Psoas muscle (tissue), 8 donors: Measurements from ENCODE around the gene HDHD3. TPM values are rescaled to one million over a fixed set of nuclear protein-coding genes. Genes with fewer than 3 reads are reported as not detected.
"Not testable (repeated sequence)": the region's sequence is repeated elsewhere in the genome, so short reads cannot be mapped to it uniquely, and the experiment has no call there.

Experiments used
- ATAC-seq, 4 donors: fragments of 200-7000 bp; cut with Tn5 transposase; one replicate each; pipeline ENCODE4 v1.9.1; 2020; ENCODE audit warnings: moderate library complexity in 3 of 4, mild to moderate bottlenecking in 2 of 4
- DNase-seq, 2 donors: peaks; one replicate each; pipeline ENCODE4 v3.0.0-alpha.2; 2020
- H3K27ac ChIP-seq: fragments of 200-600 bp; one replicate; pipeline ENCODE4 v1.8.0; 2022
- H3K27me3 ChIP-seq, 3 donors: fragments of 200-600 bp in 1 of 3; one replicate each; pipeline versions ENCODE4 v1.6.1 to v1.8.0; 2013 to 2022; ENCODE audit warnings: low read length in 2 of 3, mild to moderate bottlenecking in 2 of 3, moderate library complexity in 1 of 3; ENCODE audit not compliant: insufficient read depth in 3 of 3
- H3K36me3 ChIP-seq, 2 donors: fragments of 200-600 bp in 1 of 2; one replicate each; pipeline versions ENCODE4 v1.6.1 to v1.8.0; 2013 to 2022; ENCODE audit warnings: low read depth in 1 of 2, mild to moderate bottlenecking in 1 of 2, moderate library complexity in 1 of 2; ENCODE audit not compliant: insufficient read depth in 1 of 2
- H3K4me1 ChIP-seq: fragments of 200-600 bp; one replicate; pipeline ENCODE4 v1.8.0; 2022
- H3K4me3 ChIP-seq: fragments of 200-600 bp; one replicate; pipeline ENCODE4 v1.8.0; 2022; ENCODE audit warnings: mild to moderate bottlenecking
- H3K9me3 ChIP-seq: fragments of 200-600 bp; one replicate; pipeline ENCODE4 v1.8.0; 2022
- WGBS, 3 donors: extraction: QIAGEN DNeasy Blood & Tissue Kit; methylation state at CpG; one replicate each; pipeline versions ENCODE4 v1.1.6 to v1.1.7; 2013; 5-methylcytosine and 5-hydroxymethylcytosine counted together
- intact Hi-C, 2 donors: fragments of 100-400 bp; cut with DNase I; formaldehyde crosslinking; loops; one replicate each; pipeline versions ENCODE4 v1.11.0 to v1.14.2; 2022
- polyA plus RNA-seq, 3 donors: library from polyadenylated mRNA; stranded (reverse); fragments of 200-250 nt; gene quantifications; one replicate each; pipeline ENCODE4 v1.2.3, GENCODE V29; 2013
- total RNA-seq, 4 donors: library from RNA; stranded (reverse); fragmentation: NEBNext Ultra II Directional in 2 of 4; extraction: Animal tissue kit (Norgen Biotek cat#: 25700) in 2 of 4; gene quantifications; one replicate each; pipeline versions ENCODE4 v1.2.1 to v1.2.4, GENCODE V29; 2021 to 2023
- TF ChIP-seq, protein P1 (sequence below): fragments of 200-600 bp; IDR thresholded peaks from one replicate; pipeline ENCODE4 v1.8.0; 2022; ENCODE audit warnings: antibody characterized with exemption
- donor health status: healthy with polysubstance abuse.
- donor health status: DM: no; HTN: no; CAD: no; lungs with moderate emphysema.
- donor health status: Bipolar disorder and iron deficiency.
- donor health status: healthy.
- donor health status: DM: yes; HTN: yes; CAD: no.
- donor health status: DM: no; HTN: no; CAD: no.
- donor health status: DM: no; HTN: no; CAD: no.
- donor health status: DM: yes; HTN: yes; CAD: no.

HDHD3 gene
- total and polyA plus RNA-seq, 7 donors, result 7.0 to 14.9 (median 9.8) TPM

DNA sequence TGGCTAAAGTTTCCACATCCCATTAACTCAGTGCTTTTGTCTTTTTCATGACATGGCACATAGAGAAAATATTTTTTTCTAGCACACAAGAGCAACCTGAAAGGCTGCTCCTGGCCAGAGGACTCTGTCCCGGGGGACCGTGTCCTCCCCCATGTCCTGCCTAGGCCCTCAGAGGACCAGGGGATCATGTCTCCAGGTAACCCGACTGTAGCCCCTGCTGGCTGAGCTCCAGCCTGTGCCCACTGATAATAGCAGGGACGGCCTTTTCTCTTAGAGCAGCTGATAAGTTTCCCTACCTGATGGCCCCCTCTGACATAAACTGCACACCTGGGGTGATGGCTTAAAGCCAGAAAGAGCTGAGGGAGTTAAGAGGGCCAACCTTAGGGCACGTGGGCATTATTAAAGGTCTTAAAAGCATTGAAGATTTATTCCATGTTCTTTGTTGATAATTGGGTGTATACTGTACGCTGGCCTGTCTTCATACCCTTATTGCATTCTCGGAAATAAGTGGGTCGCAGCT lies 5.9 kb downstream of the HDHD3 start:
- intact Hi-C loops, result no loop called here
- Histone ChIP-seq H3K36me3 (peaks cover 7 to 29% of the 10 kb centered on the region in 2 donors), H3K27ac (no peak overlapping the region), H3K27me3 (no peaks in the 10 kb centered on the region), H3K4me3 (no peak overlapping the region), H3K9me3 (no peaks in the 10 kb centered on the region), H3K4me1 (peaks cover 3% of the 10 kb centered on the region)
- DNase-seq (no peak), ATAC-seq (no peak)
- TF ChIP-seq, protein P1, sequence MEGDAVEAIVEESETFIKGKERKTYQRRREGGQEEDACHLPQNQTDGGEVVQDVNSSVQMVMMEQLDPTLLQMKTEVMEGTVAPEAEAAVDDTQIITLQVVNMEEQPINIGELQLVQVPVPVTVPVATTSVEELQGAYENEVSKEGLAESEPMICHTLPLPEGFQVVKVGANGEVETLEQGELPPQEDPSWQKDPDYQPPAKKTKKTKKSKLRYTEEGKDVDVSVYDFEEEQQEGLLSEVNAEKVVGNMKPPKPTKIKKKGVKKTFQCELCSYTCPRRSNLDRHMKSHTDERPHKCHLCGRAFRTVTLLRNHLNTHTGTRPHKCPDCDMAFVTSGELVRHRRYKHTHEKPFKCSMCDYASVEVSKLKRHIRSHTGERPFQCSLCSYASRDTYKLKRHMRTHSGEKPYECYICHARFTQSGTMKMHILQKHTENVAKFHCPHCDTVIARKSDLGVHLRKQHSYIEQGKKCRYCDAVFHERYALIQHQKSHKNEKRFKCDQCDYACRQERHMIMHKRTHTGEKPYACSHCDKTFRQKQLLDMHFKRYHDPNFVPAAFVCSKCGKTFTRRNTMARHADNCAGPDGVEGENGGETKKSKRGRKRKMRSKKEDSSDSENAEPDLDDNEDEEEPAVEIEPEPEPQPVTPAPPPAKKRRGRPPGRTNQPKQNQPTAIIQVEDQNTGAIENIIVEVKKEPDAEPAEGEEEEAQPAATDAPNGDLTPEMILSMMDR, result no peak
- 77 to 83% (median 80%) methylated on average over 8 of the region's 8 CpGs for WGBS, 3 donors

DNA sequence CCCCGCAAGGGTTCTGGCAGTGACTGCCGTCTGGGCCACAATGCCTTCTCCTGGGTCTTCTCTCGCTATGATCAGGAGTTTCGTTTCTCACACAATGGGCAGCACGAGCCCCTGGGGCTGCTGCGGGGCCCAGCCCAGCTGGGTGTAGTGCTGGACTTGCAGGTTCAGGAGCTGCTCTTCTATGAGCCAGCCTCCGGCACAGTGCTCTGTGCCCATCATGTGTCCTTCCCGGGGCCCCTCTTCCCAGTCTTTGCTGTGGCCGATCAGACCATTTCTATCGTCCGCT lies 7.0 kb downstream of the HDHD3 start:
- intact Hi-C loops, result no loop called here
- no peak for DNase-seq
- Histone ChIP-seq H3K9me3 (no peaks in the 10 kb centered on the region), H3K36me3 (peaks cover 7 to 23% of the 10 kb centered on the region in 2 donors), H3K27ac (no peak overlapping the region), H3K4me1 (no peaks in the 10 kb centered on the region), H3K4me3 (no peak overlapping the region), H3K27me3 (no peaks in the 10 kb centered on the region)
- TF ChIP-seq, protein P1, result no peak
- ATAC-seq, result no peak
- 54 to 59% (median 57%) methylated on average over 11 of the region's 11 CpGs for WGBS, 3 donors

DNA sequence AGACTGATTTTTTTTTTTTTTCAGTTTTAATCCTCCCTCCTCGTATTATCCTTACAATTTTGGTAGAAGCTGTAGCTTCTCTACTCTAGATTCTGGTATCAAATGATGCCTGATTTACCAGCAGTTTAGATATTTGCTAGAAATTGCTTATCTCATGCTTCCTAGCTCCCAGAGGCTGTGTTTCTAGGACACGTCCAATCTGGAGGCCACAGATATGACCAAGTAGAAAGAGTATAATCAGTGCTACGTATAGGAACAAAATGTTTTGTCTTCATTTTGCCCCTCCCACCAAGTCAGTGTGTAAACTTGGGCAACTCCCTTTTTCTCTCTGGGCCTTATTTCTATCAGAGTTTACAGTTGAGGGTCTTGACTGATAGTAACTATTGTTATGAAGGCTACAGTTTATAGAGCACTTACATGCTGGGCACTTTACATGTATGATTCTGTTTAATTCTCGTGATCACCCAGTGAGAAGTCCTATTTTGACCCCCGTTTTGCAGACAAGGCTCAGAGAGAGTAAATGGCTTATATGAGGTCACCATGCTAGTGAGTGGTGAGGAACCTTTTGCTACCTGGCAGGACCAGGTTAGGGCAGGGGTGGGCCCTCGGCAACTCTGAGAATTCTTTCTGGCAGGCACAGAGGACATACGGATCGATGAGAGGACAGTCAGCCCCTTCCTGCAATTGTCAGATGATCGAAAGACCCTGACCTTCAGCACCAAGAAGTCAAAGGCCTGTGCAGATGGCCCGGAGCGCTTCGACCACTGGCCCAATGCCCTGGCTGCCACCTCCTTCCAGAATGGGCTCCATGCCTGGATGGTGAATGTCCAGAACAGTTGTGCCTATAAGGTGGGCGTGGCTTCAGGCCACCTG lies 7.6 kb downstream of the HDHD3 start:
- Histone ChIP-seq H3K9me3 (no peaks in the 10 kb centered on the region), H3K27me3 (no peaks in the 10 kb centered on the region), H3K4me1 (no peaks in the 10 kb centered on the region), H3K27ac (no peak overlapping the region), H3K4me3 (no peak overlapping the region), H3K36me3 (peaks cover 7 to 17% of the 10 kb centered on the region in 2 donors)
- WGBS, 3 donors, result 48 to 59% (median 50%) methylated on average over 13 of the region's 13 CpGs
- ATAC-seq (peak in 3 of 4 donors; percentile 34 to 71 (median 55)), DNase-seq (no peak)
- intact Hi-C loops, result no loop called here
- TF ChIP-seq, protein P1, result no peak

DNA sequence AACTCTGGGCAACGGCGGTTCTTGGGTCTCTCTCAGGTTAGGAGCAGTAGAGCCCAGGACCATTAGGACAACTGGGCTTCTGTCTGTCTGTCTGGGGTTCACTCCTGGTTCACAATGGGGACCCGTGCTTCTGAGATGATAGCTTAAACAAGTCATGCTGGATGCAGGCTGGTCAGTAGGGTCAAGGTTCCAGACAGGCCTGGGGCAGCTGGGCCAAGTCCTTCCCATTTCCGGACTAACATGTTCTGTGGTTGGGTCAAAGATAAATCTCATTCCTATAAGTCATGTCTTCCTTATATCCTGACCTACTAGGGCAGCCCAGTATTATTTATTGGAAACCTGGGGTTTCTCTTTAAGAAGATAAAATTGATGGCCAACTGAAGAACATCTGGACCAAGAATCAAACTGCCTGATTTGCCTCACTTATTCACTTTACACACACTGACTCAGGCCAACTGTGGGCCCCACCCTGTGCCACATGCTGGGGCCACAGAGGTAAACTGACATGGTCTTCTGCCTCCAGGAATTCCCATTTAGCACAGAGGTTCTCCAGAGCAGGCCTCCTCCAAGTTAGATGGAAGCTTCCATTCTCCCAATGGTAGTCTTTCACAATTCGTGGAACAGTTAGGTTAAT lies 8.3 kb downstream of the HDHD3 start:
- Histone ChIP-seq H3K4me1 (no peaks in the 10 kb centered on the region), H3K27ac (no peak overlapping the region), H3K9me3 (no peaks in the 10 kb centered on the region), H3K36me3 (peaks cover under 1 to 9% of the 10 kb centered on the region in 2 donors), H3K27me3 (no peaks in the 10 kb centered on the region), H3K4me3 (no peak overlapping the region)
- intact Hi-C loops, result no loop called here
- no peak for DNase-seq
- 91 to 94% (median 92%) methylated on average over 5 of the region's 5 CpGs for WGBS, 3 donors
- ATAC-seq, result no peak
- TF ChIP-seq, protein P1, result no peak

DNA sequence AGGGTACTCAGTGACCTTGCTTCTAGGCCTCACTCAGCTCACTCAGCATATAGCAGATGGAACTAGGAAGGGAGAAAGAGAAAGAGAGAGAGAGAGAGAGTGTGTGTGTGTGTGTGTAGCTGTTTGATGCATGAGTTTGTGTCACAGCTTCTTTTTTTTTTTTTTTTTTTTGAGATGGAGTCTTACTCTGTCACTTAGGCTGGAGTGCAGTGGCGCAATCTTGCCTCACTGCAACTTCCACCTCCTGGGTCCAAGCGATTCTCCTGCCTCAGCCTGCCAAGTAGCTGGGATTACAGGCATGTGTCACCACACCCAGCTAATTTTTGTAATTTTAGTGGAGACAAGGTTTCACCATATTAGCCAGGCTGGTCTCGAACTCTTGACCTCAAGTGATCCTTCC lies 11.1 kb downstream of the HDHD3 start:
- intact Hi-C loops, H3K4me3 ChIP-seq, H3K27ac ChIP-seq, H3K4me1 ChIP-seq, ATAC-seq, H3K27me3 ChIP-seq, H3K9me3 ChIP-seq, H3K36me3 ChIP-seq: not testable (repeated sequence)
- WGBS, 3 donors, result 81 to 89% (median 87%) methylated on average over 3 of the region's 3 CpGs
- peak; percentile 45 to 59 for DNase-seq
